Measurements from ENCODE around the gene TCAIM.
"Not testable (repeated sequence)": the region's sequence is repeated elsewhere in the genome, so short reads cannot be mapped to it uniquely, and the experiment has no call there.

DNA sequence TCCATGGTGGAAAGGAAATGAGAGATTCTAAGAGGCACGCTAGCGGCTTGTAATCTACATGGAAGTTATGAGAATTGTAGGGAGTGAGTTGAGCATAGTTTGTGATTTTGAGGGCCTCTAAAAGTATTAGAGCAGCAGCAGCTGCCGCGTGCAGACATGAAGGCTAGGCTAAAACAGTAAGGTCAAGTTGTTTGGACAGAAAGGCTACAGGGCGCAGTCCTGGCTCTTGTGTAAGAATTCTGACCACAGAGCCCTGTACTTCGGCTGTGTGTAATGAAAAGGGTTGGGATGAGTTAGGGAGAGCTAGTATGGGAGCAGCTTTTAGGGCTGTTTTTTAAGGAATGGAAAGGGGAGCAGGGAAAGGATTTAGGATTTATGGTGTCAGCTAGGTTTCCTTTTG lies 8.0 kb downstream of the TCAIM start:
- TF ChIP-seq, protein P1, sequence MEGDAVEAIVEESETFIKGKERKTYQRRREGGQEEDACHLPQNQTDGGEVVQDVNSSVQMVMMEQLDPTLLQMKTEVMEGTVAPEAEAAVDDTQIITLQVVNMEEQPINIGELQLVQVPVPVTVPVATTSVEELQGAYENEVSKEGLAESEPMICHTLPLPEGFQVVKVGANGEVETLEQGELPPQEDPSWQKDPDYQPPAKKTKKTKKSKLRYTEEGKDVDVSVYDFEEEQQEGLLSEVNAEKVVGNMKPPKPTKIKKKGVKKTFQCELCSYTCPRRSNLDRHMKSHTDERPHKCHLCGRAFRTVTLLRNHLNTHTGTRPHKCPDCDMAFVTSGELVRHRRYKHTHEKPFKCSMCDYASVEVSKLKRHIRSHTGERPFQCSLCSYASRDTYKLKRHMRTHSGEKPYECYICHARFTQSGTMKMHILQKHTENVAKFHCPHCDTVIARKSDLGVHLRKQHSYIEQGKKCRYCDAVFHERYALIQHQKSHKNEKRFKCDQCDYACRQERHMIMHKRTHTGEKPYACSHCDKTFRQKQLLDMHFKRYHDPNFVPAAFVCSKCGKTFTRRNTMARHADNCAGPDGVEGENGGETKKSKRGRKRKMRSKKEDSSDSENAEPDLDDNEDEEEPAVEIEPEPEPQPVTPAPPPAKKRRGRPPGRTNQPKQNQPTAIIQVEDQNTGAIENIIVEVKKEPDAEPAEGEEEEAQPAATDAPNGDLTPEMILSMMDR (IDR thresholded peaks at IDR 0.05): not testable (repeated sequence)
- TF ChIP-seq POLR2A (IDR thresholded peaks at IDR 0.05): not testable (repeated sequence)
